AG08396 (cell line): ENCODE measurements around the gene ISY1.

Experiments used
- DNase-seq: peaks from one replicate; pipeline ENCODE4 v3.0.0; 2012; ENCODE audit warnings: low spot score, mixed read lengths

Gene ISY1

DNA sequence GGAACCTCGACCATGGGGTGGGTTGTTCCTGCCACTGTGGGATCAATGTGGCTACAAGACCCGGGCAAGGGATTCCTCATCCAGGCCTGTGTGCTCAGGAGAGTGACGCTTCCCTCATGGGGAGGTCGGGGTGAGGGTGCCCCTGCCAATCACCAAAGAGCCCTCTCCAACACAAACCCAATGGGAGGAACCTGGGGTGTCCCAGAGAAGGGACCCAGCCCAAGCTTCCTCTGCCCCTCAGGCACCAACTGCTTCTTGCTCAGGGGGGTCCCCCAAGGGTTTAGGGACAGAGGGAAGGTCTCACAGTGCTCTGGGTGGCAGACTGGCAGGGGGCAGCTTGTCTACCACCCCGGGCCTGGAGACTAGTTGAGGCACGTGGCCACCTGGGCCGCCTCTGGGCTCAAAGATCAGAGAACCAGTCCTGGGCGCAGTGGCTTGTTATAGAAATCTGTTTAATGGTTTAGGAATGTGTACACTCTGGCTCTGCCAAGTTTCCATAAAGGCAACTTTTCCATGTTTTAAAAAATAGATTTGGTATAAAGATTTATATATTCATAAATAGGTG is 73.6 kb downstream of the ISY1 start:
- peak; percentile 54 for DNase-seq

DNA sequence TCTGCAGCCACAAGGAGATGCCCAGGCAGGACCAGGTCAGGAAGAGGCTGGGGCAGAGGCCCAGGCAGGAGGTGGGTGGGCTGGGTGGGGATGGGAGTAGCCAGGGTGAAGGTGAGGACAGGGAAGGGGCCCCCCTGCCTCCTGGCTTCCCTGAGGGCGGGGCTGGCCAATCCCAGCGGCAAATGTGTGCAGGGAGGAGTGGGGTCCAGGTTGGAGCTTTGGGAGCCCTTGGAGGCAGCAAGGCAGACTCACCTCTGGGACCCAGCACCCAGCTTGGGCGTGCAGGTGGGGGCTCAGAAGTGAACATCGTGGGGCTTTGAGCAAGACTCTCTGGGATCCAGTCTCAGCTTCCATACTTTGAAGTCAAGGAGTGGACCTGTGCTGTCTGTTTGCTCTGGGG is 75.0 kb downstream of the ISY1 start:
- no peak for DNase-seq

DNA sequence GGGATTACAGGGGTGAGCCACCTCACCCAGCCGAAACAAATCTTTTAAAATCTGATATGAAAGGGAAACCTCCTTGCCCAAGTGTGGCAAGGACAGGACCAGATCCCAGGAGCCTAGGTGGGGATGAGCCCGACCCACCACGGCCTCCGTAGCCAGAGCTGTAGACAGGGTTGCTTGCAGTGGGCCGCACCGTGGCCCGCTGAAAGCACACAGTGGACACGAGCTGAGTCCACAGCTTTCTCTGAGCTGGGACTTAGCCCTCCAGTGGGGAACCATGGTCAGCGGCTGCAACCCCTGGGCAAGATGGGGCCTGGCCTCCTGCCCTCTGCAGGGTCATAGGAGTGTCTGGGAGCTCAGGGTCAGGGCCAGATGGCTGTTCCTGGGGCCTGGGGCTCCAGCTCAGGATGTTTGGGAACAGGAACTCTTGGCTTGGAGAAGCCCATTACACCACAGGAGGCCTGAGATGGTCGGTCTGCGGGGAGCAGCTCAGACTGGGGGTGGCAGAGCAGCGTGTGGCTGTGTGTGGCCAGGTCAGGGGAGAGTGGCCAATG is 75.6 kb downstream of the ISY1 start:
- DNase-seq: no peak

DNA sequence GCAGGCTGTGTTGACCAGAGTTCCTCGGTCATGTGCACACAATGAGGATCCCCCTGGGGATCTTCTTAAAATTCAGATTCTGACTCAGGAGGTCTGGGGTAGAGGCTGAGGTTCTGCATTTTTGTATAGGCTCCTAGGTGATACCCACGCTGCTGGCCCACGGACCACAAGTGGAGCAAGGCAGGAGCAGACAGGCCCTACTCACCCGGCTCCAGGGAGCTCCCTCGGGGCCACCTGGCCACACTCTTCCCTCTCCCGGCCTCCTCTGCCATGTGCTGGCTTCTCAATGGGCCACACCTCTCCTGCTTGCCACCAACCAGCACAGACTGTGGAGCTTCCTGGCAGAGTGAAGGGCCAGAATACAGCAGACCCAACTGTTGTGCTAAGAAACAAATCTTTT is 76.4 kb downstream of the ISY1 start:
- no peak for DNase-seq

DNA sequence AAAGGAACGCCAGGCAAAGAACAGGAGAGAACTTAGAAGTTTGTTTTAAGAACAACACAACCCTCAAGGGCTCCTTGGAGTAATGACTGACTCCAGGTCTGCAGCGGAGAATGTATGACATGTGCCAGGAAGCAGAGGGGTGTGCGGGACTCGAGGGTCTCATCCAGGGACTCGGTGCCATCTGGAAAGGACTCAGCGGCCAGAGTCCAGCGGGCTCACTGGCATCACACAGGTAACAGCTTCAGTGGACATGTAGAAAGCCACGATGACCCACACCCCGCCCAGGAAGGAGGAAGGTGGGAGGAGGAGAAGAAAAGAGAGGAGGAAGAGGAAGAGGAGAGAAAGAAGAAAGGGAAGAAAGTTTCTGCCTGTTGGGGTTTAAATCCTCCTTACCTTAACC is 78.8 kb downstream of the ISY1 start:
- DNase-seq: no peak

DNA sequence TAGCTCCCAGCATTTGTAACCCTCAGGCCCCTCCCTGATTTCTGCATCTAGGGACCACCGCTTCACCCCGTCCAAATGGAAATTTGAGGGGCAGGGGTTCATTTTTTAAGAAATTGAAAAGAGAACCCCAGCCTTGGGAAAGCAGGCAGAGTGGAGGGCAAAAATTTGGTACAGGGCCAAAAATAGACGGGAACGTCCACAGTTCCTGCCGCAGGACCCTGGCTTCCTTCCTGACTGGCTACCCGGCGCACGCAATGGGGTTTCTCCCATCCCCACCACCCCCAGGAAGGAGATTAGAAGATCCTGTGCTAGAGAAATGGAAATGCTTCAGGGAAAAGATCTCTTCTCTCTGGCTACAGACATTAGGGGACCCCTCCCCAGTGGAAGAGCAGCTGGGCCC is 79.4 kb downstream of the ISY1 start:
- DNase-seq: no peak

DNA sequence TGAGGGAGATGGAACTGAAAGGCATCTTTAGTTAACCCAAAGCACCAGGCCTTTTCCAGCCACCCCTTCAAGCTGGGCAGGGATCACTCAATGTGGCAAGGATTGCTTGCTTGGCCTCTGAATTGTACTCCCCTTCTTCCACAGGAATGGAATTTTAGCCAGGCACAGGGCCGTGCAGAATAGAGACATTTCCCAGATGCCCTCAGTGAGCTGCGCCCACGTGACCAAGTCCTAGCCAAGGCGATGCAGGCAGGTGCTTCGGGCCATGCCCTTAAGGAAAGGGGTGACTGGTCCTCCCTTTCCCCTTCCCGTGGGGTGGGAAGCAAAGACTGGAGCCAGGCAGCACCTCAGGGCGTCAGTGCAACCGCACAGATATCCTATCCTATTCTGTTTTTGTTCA is 82.4 kb downstream of the ISY1 start:
- no peak for DNase-seq
